Measurements from ENCODE around the gene FBP2. TPM values are rescaled to one million over a fixed set of nuclear protein-coding genes. Genes with fewer than 3 reads are reported as not detected.

The FBP2 gene
- total RNA-seq, 2 donors from 2014 or later = not detected

DNA sequence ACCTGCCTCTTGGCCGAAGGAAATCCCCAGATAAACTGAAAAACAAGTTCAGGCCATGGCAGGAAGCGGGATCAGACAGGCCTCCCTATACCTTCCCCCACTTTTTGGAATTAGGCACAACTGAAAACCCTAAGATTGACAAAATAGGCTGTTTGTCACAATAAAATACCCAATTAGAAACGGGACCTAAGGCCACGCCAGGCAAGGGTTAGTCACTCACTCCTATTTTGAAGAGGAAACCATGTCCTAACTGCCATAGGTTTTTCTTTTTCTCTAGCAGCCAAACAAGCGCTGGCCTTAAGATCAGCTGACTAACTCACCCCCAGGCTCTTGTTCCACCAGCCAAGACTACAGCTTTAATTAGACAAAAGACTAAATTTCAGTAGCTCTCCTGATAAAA lies 11.9 kb downstream of the FBP2 start:
- no peak overlapping the region for H3K27ac ChIP-seq
- H3K27me3 ChIP-seq = no peaks in the 10 kb centered on the region
- no peaks in the 10 kb centered on the region for H3K9me3 ChIP-seq
- DNase-seq (ENCODE audit: low spot score) = no peak
- no peaks in the 10 kb centered on the region for H3K4me1 ChIP-seq
- H3K36me3 ChIP-seq = no peaks in the 10 kb centered on the region
- TF ChIP-seq, protein P1, sequence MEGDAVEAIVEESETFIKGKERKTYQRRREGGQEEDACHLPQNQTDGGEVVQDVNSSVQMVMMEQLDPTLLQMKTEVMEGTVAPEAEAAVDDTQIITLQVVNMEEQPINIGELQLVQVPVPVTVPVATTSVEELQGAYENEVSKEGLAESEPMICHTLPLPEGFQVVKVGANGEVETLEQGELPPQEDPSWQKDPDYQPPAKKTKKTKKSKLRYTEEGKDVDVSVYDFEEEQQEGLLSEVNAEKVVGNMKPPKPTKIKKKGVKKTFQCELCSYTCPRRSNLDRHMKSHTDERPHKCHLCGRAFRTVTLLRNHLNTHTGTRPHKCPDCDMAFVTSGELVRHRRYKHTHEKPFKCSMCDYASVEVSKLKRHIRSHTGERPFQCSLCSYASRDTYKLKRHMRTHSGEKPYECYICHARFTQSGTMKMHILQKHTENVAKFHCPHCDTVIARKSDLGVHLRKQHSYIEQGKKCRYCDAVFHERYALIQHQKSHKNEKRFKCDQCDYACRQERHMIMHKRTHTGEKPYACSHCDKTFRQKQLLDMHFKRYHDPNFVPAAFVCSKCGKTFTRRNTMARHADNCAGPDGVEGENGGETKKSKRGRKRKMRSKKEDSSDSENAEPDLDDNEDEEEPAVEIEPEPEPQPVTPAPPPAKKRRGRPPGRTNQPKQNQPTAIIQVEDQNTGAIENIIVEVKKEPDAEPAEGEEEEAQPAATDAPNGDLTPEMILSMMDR (IDR thresholded peaks at IDR 0.05) = no peak
- H3K4me3 ChIP-seq = no peak overlapping the region

GRCh38 chr9:94577571-94577970 lies 16.1 kb downstream of the FBP2 start:
- Histone ChIP-seq H3K36me3 (no peaks in the 10 kb centered on the region), H3K4me1 (no peaks in the 10 kb centered on the region), H3K9me3 (no peaks in the 10 kb centered on the region), H3K27me3 (no peaks in the 10 kb centered on the region), H3K27ac (no peak overlapping the region), H3K4me3 (no peak overlapping the region)
- TF ChIP-seq, protein P1 (IDR thresholded peaks at IDR 0.05) = no peak
- DNase-seq (ENCODE audit: low spot score) = no peak

- Histone ChIP-seq H3K4me1 (no peaks in the 10 kb centered on the region), H3K9me3 (no peaks in the 10 kb centered on the region), H3K36me3 (no peaks in the 10 kb centered on the region), H3K27ac (no peak overlapping the region), H3K27me3 (no peaks in the 10 kb centered on the region), H3K4me3 (no peak overlapping the region)
- TF ChIP-seq, protein P1 (IDR thresholded peaks at IDR 0.05) = no peak
- DNase-seq (ENCODE audit: low spot score) = no peak
Measured at GRCh38 chr9:94577036-94577435, 16.6 kb downstream of the FBP2 start.

- no peaks in the 10 kb centered on the region for H3K36me3 ChIP-seq
- TF ChIP-seq, protein P1 (IDR thresholded peaks at IDR 0.05) = no peak
Measured at GRCh38 chr9:94576131-94576530, 17.5 kb downstream of the FBP2 start.

DNA sequence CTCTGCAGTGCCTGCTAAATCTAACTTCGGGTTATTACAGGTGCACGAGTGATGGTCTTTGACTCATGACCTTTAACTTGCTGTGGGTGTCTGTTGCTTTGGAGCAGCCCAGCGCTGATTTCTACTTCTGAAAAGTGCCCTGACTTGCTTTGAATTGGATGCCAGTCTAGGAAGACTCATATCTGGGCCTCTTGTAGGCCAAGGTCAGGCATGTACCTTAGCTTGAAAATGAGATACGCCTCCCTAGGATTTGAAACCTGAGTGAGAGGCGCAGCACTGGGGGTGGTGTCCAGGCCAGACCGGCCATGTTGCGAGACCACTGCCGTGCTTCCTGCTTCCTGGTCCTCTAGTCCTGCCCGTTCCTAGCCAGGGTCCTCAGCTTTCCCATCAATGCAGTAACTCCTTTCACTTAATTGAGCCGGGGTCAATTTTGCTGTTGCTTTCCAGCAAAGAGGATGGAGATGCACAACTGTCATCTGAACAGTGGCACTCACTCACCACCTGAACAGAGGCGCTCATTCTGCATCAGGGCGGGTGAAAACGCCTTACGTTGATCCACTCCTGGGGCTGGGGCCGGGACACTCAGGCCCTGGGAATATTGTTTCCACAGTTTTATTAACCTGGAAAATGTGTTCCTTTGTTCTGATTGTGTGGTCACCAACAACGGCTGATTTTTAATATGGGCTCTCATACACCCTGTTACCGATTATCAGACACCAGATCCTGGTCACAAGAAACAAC lies 24.5 kb downstream of the FBP2 start:
- H3K4me3 ChIP-seq = no peak overlapping the region
- H3K27me3 ChIP-seq = no peaks in the 10 kb centered on the region
- DNase-seq (ENCODE audit: low spot score) = no peak
- H3K27ac ChIP-seq = peak overlapping the region in 1 of 2 donors; percentile 32
- TF ChIP-seq, protein P1 (IDR thresholded peaks at IDR 0.05) = no peak
- no peaks in the 10 kb centered on the region for H3K4me1 ChIP-seq
- no peaks in the 10 kb centered on the region for H3K36me3 ChIP-seq
- no peaks in the 10 kb centered on the region for H3K9me3 ChIP-seq

More at GRCh38 chr9:94576131-94576530, 17.5 kb downstream of the FBP2 start:
- Histone ChIP-seq H3K27ac (no peak overlapping the region), H3K27me3 (no peaks in the 10 kb centered on the region), H3K9me3 (no peaks in the 10 kb centered on the region), H3K4me1 (no peaks in the 10 kb centered on the region), H3K4me3 (no peak overlapping the region)
- peak; percentile 16 for DNase-seq (ENCODE audit: low spot score)
